ENCODE data around the gene PBX4. TPM values are rescaled to one million over a fixed set of nuclear protein-coding genes. Genes with fewer than 3 reads are reported as not detected.
"Not testable (repeated sequence)": the region's sequence is repeated elsewhere in the genome, so short reads cannot be mapped to it uniquely, and the experiment has no call there.

PBX4 gene, protein sequence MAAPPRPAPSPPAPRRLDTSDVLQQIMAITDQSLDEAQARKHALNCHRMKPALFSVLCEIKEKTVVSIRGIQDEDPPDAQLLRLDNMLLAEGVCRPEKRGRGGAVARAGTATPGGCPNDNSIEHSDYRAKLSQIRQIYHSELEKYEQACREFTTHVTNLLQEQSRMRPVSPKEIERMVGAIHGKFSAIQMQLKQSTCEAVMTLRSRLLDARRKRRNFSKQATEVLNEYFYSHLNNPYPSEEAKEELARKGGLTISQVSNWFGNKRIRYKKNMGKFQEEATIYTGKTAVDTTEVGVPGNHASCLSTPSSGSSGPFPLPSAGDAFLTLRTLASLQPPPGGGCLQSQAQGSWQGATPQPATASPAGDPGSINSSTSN
- total RNA-seq, result 10 to 100 TPM in 2 of 5 donors, 1 to 10 TPM in 2, not detected in 1; 2.0 to 60.7 (median 17.5) TPM
- polyA plus RNA-seq, result 1 to 10 TPM; 2.9 to 4.9 (median 2.9) TPM
- long read RNA-seq, donor 1, partial matches to known transcripts, result 0 of 1 reads
- long read RNA-seq, donor 1, other reads (novel, unspliced or antisense), result 0 of 1 reads
- long read RNA-seq, donor 2, result 0 reads
- long read RNA-seq, donor 3, partial matches to known transcripts, result 0 of 2 reads
- long read RNA-seq, donor 3, other reads (novel, unspliced or antisense), result 0 of 2 reads
- long read RNA-seq, donor 4, result 0 reads
- long read RNA-seq, donor 5, partial matches to known transcripts, result 0 of 3 reads
- long read RNA-seq, donor 5, other reads (novel, unspliced or antisense), result 0 of 3 reads
- long read RNA-seq, donor 6, partial matches to known transcripts, result 0 of 1 reads
- long read RNA-seq, donor 6, other reads (novel, unspliced or antisense), result 0 of 1 reads
- long read RNA-seq, donor 7, result 0 reads
- long read RNA-seq, donor 8, partial matches to known transcripts, result 0 of 1 reads
- long read RNA-seq, donor 8, other reads (novel, unspliced or antisense), result 0 of 1 reads
- long read RNA-seq, donor 9, result 0 reads
- long read RNA-seq, donor 10, result 0 reads

DNA sequence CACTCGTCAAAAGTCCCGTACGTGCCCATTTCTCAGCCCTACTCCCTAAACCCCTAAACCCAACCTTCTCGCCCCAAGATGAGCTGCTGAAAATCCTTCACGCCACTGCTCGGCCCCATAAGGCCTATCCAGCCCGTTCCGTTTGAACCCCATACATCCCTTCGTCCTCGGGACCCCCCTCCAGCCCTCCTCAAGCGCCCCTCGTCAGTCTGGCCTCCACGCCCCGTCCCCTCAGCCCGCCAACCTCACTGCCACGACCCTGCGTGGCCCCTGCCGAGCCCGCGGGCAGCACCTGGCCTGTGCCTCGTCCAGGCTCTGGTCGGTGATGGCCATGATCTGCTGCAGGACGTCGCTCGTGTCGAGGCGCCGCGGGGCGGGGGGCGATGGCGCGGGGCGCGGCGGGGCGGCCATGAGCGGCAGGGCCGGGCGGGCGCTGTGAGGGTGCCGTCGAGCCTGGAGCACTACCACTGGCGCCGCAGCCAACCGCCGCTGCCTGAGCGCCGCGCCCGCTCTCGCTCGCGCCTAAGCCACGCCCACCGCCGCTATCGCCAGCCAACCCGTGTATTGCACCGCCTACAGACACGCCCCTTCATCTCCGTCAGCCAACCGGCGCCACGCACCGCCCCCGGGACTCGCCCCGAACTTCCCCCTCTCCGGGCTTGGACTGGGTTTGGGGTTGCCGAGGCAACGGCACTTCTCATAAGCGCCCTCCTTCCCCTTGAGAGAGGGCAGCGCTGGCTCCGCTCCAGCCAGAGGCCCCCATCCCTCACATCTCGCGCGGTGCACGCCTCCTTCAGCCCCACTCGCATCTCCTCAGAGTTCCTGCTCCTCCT is at the start of gene PBX4:
Gene PBX4 (minus strand): TSS at position 469 of the 833 bp plus-strand sequence. CDS start 58 bp downstream, at position 411.
- peak within 1 kb of the TSS; percentile 20 to 72 (median 69) for H3K27ac ChIP-seq
- intact Hi-C loops (cut with DNase I; ENCODE audit: low total_unique reads), result no loop called here
- peak within 1 kb of the TSS; percentile 44 to 55 (median 52) for H3K4me3 ChIP-seq
- H3K27me3 ChIP-seq, result peaks cover 0 to 33% (median 0%) of the 10 kb centered on the region in 3 donors
- H3K9me3 ChIP-seq, result no peaks in the 10 kb centered on the region
- TF ChIP-seq POLR2A (IDR thresholded peaks at IDR 0.05), result no peak
- no peak for TF ChIP-seq EP300 (IDR thresholded peaks at IDR 0.05)
- peak in 2 of 3 donors; percentile 74 to 80 for TF ChIP-seq POLR2AphosphoS5 (IDR thresholded peaks at IDR 0.05)
- TF ChIP-seq, protein P1, sequence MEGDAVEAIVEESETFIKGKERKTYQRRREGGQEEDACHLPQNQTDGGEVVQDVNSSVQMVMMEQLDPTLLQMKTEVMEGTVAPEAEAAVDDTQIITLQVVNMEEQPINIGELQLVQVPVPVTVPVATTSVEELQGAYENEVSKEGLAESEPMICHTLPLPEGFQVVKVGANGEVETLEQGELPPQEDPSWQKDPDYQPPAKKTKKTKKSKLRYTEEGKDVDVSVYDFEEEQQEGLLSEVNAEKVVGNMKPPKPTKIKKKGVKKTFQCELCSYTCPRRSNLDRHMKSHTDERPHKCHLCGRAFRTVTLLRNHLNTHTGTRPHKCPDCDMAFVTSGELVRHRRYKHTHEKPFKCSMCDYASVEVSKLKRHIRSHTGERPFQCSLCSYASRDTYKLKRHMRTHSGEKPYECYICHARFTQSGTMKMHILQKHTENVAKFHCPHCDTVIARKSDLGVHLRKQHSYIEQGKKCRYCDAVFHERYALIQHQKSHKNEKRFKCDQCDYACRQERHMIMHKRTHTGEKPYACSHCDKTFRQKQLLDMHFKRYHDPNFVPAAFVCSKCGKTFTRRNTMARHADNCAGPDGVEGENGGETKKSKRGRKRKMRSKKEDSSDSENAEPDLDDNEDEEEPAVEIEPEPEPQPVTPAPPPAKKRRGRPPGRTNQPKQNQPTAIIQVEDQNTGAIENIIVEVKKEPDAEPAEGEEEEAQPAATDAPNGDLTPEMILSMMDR (IDR thresholded peaks at IDR 0.05), result no peak
- DNase-seq, result peak; percentile 97 to 99
- H3K36me3 ChIP-seq, result peaks cover 0 to 8% (median 1%) of the 10 kb centered on the region in 4 donors
- WGBS, 5 donors, result 5 to 11% (median 6%) methylated on average over 29 to 80 of the region's 80 CpGs
- peaks cover 9 to 23% (median 20%) of the 10 kb centered on the region in 4 donors for H3K4me1 ChIP-seq

DNA sequence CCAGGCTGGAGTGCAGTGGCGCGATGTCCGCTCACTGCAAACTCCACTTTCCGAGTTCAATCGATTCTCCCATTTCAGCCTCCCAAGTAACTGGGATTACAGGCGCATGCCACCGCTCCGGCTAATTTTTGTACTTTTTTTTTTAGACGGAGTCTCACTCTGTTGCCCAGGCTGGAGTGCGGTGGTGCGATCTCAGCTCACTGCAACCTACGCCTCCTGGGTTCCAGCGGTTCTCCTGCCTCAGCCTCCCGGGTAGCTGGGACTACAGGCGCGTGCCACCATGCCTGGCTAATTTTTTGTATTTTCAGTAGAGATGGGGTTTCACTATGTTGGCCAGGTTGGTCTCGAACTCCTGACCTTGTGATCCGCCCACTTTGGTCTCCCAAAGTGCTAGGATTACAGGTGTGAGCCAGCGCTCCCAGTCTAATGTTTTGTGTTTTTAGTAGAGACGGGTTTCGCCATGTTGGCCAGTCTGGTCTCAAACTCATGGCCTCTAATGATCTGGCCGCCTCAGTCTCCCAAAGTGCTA is 47.0 kb upstream of the PBX4 start:
- H3K4me1 ChIP-seq, result peaks cover 21 to 51% (median 46%) of the 10 kb centered on the region in 4 donors
- H3K27ac ChIP-seq; H3K9me3 ChIP-seq; H3K27me3 ChIP-seq; DNase-seq; H3K4me3 ChIP-seq; H3K36me3 ChIP-seq; intact Hi-C loops (cut with DNase I; ENCODE audit: low total_unique reads): not testable (repeated sequence)
- WGBS, 5 donors, result 94 to 99% (median 97%) methylated on average over 22 of the region's 22 CpGs

DNA sequence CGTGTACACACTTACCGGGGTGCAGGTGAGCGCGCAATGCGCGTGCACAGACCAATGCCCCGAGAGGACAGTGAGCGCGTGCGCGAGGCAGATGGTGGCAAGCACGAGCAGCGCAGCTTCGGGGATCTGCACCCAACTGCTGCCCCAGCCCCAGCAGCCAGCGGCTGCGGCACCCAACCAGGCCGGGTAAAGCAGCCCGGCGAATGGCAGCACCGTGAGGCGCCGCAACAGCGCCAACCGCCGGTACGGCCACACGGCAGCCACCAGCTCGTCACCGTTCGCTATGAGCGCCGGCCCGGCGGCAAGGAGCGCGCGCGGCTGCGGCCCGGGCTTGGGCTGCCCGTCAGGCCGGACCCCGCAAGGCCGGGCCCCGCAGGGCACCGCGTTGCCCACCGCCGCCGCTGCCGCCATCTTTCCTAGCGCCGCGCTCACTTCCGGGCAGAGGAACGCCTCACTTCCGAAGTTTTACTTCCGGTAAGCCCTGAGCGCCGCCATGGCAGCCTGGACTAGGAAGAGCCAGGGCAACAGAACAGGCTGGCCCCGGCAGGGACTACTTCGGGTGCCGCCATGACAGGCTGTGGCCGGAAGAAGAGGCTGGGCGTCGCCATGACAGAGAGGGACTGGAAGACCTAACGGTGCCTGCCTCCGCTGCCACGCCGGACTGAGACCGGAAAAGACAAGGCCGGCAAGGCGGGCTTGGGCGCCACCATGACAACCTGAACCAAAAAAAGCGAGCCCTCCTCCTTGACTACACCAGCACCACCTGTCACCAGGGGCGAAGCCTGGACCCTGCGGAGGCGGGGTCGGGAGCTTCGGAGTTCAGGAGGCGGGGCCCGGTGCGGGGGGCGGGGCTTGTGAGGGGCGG is 45.0 kb upstream of the PBX4 start, which contains the start of gene ATP13A1:
Gene ATP13A1 (minus strand): TSS at position 421 of the 865 bp plus-strand sequence. CDS start 10 bp downstream, at position 411.
- peak; percentile 96 to 99 for DNase-seq
- whole genome bisulfite sequencing, 5 donors, result 0 to 1% (median 0%) methylated on average over 10 to 85 of the region's 85 CpGs
- TF ChIP-seq POLR2AphosphoS5 (IDR thresholded peaks at IDR 0.05) (peak; percentile 87 to 96 (median 88)), POLR2A (IDR thresholded peaks at IDR 0.05) (peak in 1 of 4 donors; percentile 62), EP300 (IDR thresholded peaks at IDR 0.05) (no peak)
- TF ChIP-seq, protein P1 (IDR thresholded peaks at IDR 0.05), result peak in 1 of 7 experiments; percentile 18

More for the DNA sequence above, 45.0 kb upstream of the PBX4 start, which contains the start of gene ATP13A1:
- peaks cover 10 to 38% (median 35%) of the 10 kb centered on the region in 4 donors for H3K4me1 ChIP-seq
- H3K27ac ChIP-seq, result peak within 1 kb of the TSS; percentile 86 to 98 (median 94)
- H3K27me3 ChIP-seq, result no peaks in the 10 kb centered on the region
- H3K4me3 ChIP-seq, result peak within 1 kb of the TSS; percentile 93 to 99 (median 96)
- H3K9me3 ChIP-seq, result no peaks in the 10 kb centered on the region
- H3K36me3 ChIP-seq, result peaks cover 10 to 18% (median 16%) of the 10 kb centered on the region in 4 donors
- intact Hi-C loops (cut with DNase I; ENCODE audit: low total_unique reads), result no loop called here

Measured in stomach (tissue), 19 donors.